ENCODE results near the gene JAKMIP2.
"Not testable (repeated sequence)": the region's sequence is repeated elsewhere in the genome, so short reads cannot be mapped to it uniquely, and the experiment has no call there.

Gene JAKMIP2

DNA sequence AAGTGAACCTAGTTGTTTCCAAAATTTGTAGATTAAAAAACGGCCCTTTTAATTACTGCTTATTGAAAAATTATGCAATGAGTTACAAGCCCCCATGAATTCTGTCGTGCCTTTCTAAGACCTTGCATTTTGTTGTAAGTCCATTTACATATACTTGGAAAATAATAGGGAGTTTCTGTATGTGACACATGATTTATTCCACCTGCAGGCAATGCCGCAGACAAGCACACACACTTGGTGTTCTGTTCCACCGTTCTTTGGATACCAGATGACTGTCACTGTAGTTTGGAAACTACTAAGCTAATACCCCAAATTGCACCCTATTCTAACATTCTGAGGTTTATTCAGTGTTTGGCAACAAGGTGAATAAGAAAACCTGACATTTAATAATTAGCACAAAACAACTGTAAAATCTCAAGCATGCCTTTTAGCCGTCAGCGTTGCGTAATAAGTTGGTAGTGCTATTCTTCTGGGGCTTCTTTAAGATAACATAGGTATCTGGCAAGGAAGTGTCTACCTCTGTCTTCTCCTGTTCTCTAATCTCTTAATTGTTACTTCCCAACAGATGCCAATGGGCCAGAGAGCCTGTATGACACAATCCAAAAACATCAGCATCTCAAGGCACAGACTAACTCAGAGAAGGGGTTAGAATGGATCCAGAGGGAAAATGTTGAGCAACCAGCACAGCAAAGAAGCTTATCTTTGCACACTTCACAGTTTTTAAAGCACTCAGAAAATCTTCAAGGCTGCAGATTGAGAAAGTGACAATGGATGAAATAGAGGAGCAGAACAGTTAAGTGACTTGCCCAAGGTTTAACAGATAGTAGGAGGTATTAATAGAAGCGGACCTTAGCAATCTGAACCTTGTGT, 224.4 kb downstream of the JAKMIP2 start:
- no peak for DNase-seq (ENCODE audit: low read depth)

DNA sequence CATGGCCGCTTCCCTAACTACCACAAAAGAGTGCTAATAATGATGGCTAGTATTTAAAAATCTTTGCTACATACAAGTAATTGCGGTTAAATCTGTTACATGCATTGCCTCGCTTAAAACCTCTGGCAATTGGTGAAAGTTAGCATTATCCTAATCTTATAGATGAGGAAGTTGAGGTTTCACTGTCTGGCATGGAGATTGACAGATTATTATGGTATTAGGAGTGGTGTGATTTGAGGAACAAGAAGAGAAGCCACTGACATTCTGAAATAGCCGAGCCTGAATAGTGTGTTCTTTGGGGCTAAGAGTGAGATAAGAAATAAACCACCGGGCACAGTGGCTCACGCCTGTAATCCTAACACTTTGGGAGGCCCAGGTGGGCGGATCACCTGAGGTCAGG, 227.4 kb downstream of the JAKMIP2 start:
- DNase-seq (ENCODE audit: low read depth) = no peak

- no peak for DNase-seq (ENCODE audit: low read depth)
Measured at GRCh38 chr5:147554261-147554817, 228.2 kb downstream of the JAKMIP2 start.

- not testable (repeated sequence) for DNase-seq (ENCODE audit: low read depth)
Measured at GRCh38 chr5:147553817-147554216, 228.7 kb downstream of the JAKMIP2 start.

GRCh38 chr5:147552897-147553296, 229.6 kb downstream of the JAKMIP2 start:
- no peak for DNase-seq (ENCODE audit: low read depth)

DNA sequence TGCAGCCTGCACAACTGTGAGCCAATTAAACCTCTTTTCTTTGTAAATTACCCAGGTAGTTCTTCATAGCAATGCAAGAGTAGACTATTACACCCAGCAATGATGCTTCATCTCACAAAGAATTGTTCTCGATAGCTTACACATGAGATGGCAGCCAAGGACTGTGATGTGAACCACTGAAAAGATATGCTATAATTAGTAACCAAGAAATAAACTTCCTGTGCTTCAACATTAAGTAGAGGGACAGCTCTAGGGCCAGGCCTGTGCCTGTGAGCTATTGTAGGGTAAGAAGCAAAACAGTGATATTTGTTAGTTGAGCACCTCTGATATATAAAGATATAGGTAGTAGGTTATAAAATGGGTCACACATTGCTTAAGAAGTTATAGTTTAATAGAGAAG, 230.9 kb downstream of the JAKMIP2 start:
- DNase-seq (ENCODE audit: low read depth) = no peak

GRCh38 chr5:147547730-147548129, 234.8 kb downstream of the JAKMIP2 start:
- DNase-seq (ENCODE audit: low read depth) = no peak

- no peak for DNase-seq (ENCODE audit: low read depth)
Measured at GRCh38 chr5:147544556-147544955, 238.0 kb downstream of the JAKMIP2 start.

DNA sequence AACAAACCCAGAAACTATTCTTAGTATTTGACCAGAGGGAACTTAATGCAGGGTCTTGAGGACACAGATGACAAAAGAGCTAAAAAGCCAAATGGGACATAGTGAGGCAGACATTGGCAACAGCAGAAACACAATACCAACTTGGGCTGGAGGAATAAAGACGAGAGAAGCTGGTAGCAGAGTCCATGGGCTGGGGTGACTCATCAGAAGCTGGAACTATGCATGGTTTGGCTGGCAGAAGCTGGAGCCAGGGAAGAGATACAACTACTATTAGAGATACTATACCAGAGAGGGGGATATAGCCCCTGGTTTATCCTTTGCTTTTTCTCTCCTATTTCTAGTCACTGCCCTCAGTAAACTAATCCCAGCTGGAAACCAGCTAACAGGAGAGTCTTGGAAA, 243.5 kb downstream of the JAKMIP2 start:
- DNase-seq (ENCODE audit: low read depth) = no peak

DNA sequence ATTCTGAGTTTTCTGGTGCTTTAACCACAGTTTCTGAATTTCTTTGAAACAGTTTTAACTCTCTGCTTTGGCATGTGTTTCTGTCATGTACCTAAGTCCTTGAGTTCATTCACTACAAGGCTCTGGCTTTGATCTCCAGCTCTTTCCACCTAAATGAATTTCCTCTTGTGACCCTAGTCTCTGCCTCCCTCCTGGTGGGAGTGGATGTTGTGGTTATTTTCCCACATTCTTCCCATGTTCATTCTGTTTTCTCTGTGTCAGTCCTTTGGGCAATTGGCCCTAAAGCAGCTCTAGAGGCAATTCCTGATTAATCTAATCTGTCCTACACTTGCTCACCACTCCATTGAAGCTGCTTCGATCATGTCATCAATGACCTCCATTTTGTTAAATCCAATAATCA, 244.3 kb downstream of the JAKMIP2 start:
- DNase-seq (ENCODE audit: low read depth) = no peak

All from CMK (cell line).